GM19328 (cell line): Measurements from ENCODE around the gene ATG13.

Source experiments
- ATAC-seq: cut with Tn5 transposase; IDR thresholded peaks from one replicate; pipeline ENCODE4 v1.9.1; 2021; ENCODE audit warnings: mild to moderate bottlenecking, moderate library complexity; ENCODE audit not compliant: unreplicated experiment

ATG13 gene

DNA sequence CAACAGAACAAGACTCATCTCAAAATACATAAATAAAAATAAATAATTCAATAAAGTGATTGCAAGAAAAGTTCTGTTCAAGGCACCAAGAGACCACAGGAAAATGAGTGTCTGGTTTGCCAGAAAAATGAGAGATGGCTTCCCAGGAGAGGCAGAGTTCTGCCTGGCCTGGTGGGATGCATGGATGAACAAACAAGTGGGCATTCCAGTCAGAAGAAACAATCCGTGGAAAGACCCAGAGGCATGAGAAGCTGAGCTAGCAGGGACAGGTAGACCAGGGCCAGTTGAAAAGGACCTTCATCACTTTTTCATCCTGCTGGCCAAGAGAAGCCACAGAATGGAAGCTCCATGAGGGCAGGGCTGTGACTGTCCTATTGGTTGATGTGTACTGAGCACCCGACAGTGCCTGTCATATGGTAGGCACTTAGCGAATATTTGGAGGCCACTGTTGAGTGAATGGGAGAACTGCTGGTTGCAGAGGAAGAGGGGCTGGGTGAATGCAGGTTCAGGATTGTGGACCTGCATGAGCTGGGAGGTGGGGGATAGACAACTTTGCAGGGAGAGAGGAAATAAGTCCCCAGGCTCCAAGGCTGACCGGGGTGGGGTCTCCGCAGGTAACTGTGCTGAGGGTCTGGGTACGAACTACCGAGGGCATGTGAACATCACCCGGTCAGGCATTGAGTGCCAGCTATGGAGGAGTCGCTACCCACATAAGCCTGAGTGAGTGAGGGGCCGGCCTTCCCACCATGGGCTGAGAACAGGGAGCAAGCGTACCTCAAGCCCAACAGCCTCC lies 105.4 kb downstream of the ATG13 start:
- no peak for ATAC-seq

DNA sequence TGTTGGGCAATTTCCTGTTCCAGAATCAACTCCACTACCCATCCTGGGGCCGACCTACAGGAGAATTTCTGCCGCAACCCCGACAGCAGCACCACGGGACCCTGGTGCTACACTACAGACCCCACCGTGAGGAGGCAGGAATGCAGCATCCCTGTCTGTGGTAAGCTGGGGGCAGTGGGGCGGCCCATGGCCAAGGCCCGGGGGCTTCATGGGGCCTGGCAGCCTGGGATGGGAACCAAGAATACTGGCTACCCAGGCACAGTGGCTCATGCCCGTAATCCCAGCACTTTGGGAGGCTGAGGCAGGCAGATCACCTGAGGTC lies 106.0 kb downstream of the ATG13 start:
- ATAC-seq: no peak

DNA sequence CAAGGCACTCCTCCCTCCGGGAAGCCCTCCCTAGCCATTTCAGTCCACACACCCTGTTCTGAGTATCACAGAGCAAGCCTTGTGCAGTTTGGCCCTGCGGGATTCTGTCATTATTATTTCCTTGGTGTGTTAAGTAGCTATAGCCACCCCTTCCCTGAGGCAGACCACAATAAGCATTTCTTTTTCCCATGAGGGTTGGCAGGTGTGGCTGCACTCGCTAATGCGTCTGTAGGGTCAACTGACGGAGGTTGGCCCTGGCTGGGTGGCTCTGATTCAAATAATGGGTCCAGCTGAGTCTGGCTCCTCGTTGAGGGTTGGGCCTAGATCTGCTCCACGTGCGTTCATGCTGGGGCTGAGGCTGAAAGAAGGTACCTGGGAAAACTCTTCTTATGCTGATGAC lies 106.7 kb downstream of the ATG13 start:
- ATAC-seq: no peak
